Cardiac fibroblast (primary cell): ENCODE data around the gene PYDC1.

ENCODE experiments used
- DNase-seq, 2 donors: peaks; one replicate each; pipeline versions ENCODE4 v3.0.0 to v3.0.0-alpha.2; 2010; ENCODE audit warnings: low read depth in 2 of 2
- H3K4me3 ChIP-seq, 2 donors: replicated peaks in 1 of 2; 1 replicate in 1 of 2; 2 replicates in 1 of 2; pipeline ENCODE4 v1.5.1; 2011; ENCODE audit warnings: low read depth in 2 of 2, low read length in 2 of 2, mild to moderate bottlenecking in 2 of 2, moderate library complexity in 1 of 2
- TF ChIP-seq, protein P1 (sequence below): IDR thresholded peaks from one replicate; pipeline ENCODE4 v1.5.1; 2011; ENCODE audit warnings: low read depth, mild to moderate bottlenecking, low read length, inconsistent platforms

Gene PYDC1

DNA sequence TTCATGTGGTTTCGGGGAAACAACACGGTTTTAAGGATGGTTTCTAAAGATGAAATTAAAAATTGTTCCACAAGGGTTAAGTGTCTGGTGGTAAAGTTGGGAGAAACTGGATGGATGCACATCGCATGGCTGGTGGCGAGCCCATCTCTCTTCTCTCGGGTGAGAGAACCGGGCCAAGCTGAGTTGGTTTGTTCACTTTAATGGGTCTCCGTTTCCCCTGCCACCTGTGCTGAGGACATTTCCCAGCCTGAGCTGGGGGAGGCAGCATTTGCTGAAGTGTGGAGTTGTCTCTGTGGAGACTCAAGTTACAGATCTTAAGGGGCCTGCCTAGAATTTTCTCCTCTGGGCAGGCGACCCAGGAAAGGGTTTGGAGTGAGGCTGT is 29.1 kb downstream of the PYDC1 start:
- no peak for DNase-seq

GRCh38 chr16:31186930-31187807 is 29.8 kb downstream of the PYDC1 start:
- DNase-seq: no peak
- TF ChIP-seq, protein P1, sequence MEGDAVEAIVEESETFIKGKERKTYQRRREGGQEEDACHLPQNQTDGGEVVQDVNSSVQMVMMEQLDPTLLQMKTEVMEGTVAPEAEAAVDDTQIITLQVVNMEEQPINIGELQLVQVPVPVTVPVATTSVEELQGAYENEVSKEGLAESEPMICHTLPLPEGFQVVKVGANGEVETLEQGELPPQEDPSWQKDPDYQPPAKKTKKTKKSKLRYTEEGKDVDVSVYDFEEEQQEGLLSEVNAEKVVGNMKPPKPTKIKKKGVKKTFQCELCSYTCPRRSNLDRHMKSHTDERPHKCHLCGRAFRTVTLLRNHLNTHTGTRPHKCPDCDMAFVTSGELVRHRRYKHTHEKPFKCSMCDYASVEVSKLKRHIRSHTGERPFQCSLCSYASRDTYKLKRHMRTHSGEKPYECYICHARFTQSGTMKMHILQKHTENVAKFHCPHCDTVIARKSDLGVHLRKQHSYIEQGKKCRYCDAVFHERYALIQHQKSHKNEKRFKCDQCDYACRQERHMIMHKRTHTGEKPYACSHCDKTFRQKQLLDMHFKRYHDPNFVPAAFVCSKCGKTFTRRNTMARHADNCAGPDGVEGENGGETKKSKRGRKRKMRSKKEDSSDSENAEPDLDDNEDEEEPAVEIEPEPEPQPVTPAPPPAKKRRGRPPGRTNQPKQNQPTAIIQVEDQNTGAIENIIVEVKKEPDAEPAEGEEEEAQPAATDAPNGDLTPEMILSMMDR: no peak
- H3K4me3 ChIP-seq: no peak overlapping the region

More for the DNA sequence above, 29.1 kb downstream of the PYDC1 start:
- no peak overlapping the region for H3K4me3 ChIP-seq
- TF ChIP-seq, protein P1: no peak

- TF ChIP-seq, protein P1: no peak
- no peak for DNase-seq
- H3K4me3 ChIP-seq: no peak overlapping the region
These were observed 30.8 kb downstream of the PYDC1 start for GRCh38 chr16:31186176-31186575.

GRCh38 chr16:31185339-31185738 is 31.6 kb downstream of the PYDC1 start:
- no peak for DNase-seq
- TF ChIP-seq, protein P1: no peak
- no peak overlapping the region for H3K4me3 ChIP-seq

DNA sequence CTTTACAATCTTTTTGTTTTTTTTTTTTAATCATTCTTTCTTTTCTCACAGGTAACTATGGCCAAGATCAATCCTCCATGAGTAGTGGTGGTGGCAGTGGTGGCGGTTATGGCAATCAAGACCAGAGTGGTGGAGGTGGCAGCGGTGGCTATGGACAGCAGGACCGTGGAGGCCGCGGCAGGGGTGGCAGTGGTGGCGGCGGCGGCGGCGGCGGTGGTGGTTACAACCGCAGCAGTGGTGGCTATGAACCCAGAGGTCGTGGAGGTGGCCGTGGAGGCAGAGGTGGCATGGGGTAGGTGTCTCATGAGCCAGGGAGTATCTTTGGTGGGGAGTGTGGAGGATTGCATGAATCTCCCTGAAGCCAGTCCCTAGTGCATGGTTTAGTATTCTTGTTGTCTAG is 32.0 kb downstream of the PYDC1 start:
- no peak overlapping the region for H3K4me3 ChIP-seq
- DNase-seq: no peak
- TF ChIP-seq, protein P1: no peak

DNA sequence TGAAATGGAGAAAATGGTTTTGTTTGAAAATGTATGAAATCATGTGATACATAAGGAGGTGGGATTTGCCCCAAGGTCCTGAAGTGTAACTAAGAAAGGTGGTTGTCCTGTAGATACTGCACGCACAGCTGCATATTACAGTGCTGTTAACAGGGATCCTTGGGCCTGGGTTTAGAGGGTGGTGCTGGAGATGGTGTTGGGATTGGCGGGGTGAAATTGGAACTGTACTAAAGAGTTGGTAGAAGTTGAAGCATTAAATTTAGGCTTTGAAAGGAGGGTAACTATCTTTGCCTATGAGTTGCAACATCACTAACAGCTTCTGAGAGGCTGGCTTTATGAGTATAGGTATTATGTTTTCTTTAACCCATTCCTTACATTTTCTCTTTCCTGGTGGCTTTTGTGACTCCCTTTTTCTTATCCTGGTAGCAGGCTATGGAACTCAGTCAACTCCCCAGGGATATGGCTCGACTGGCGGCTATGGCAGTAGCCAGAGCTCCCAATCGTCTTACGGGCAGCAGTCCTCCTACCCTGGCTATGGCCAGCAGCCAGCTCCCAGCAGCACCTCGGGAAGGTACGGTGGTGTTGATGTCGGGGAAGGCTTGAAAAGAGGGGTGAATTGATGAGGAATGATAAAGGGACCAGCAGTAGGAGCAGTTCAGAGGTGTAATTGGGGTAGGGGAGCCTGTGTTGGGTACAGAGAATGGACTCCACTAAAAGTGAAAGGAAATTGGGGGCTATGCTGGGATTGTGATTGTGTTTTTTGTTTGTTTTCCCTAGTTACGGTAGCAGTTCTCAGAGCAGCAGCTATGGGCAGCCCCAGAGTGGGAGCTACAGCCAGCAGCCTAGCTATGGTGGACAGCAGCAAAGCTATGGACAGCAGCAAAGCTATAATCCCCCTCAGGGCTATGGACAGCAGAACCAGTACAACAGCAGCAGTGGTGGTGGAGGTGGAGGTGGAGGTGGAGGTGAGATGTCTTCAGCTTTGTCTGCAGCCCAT is 33.2 kb downstream of the PYDC1 start:
- DNase-seq: no peak
- peak overlapping the region in 1 of 2 donors; percentile 10 for H3K4me3 ChIP-seq
- TF ChIP-seq, protein P1: no peak
